Stomach (tissue), 9 donors: ENCODE measurements around the gene ETS1. TPM values are rescaled to one million over a fixed set of nuclear protein-coding genes. Genes with fewer than 3 reads are reported as not detected.
A peak's percentile ranks its signal among the peaks of the same experiment; 100 is the strongest.

ENCODE experiments used
- DNase-seq, 2 donors: peaks; one replicate each; pipeline versions ENCODE4 v3.0.0 to v3.0.0-alpha.2; 2013 to 2019
- H3K27ac ChIP-seq, 5 donors: fragments of 200-600 bp in 4 of 5; sonication (generic) in 4 of 5; one replicate each; pipeline ENCODE4 v1.5.1; 2013 to 2019; ENCODE audit warnings: mild to moderate bottlenecking in 1 of 5, moderate library complexity in 1 of 5
- H3K27me3 ChIP-seq, 3 donors: fragments of 200-600 bp; sonication (generic); one replicate each; pipeline ENCODE4 v1.5.1; 2017 to 2019; ENCODE audit warnings: mixed run types in 1 of 3
- H3K36me3 ChIP-seq, 4 donors: fragments of 200-600 bp; sonication (generic); 1 replicate in 3 of 4; 2 replicates in 1 of 4; pipeline ENCODE4 v1.5.1; 2016 to 2019
- H3K4me1 ChIP-seq, 4 donors: fragments of 200-600 bp; sonication (generic); one replicate each; pipeline ENCODE4 v1.5.1; 2016 to 2019
- H3K4me3 ChIP-seq, 4 donors: fragments of 200-600 bp; sonication (generic) in 3 of 4; one replicate each; pipeline ENCODE4 v1.5.1; 2016 to 2019; ENCODE audit warnings: mild to moderate bottlenecking in 1 of 4
- H3K9me3 ChIP-seq, 4 donors: fragments of 200-600 bp; sonication (generic); one replicate each; pipeline ENCODE4 v1.5.1; 2016 to 2019
- CTCF ChIP-seq, 7 experiments: fragments of 450-650 bp in 4 of 7; fragments of 200-600 bp in 3 of 7; sonication (generic) in 3 of 7; IDR thresholded peaks; one replicate each; pipeline ENCODE4 v1.5.1; 2016 to 2019; ENCODE audit warnings: antibody characterized with exemption in 7 of 7, control low read depth in 2 of 7, mild to moderate bottlenecking in 1 of 7
- EP300 ChIP-seq: sonication (generic); formaldehyde crosslinking; IDR thresholded peaks from one replicate; pipeline ENCODE4 v1.6.1; 2017; ENCODE audit warnings: antibody characterized with exemption
- POLR2A ChIP-seq, 4 donors: fragments of 450-650 bp; IDR thresholded peaks; one replicate each; pipeline ENCODE4 v1.6.1; 2016; ENCODE audit warnings: antibody characterized with exemption in 4 of 4, control low read depth in 2 of 4, mild to moderate bottlenecking in 1 of 4, moderate library complexity in 1 of 4
- POLR2AphosphoS5 ChIP-seq, 3 donors: sonication (generic); formaldehyde crosslinking; IDR thresholded peaks; one replicate each; pipeline ENCODE4 v1.6.1; 2016; ENCODE audit warnings: antibody characterized with exemption in 3 of 3
- WGBS, 5 donors: extraction: QIAGEN DNeasy Blood & Tissue Kit in 3 of 5; methylation state at CpG; one replicate each; pipeline versions ENCODE4 v1.1.5 to v1.1.7; 2013 to 2018; 5-methylcytosine and 5-hydroxymethylcytosine counted together
- intact Hi-C: fragments of 100-400 bp; cut with DNase I; formaldehyde crosslinking; loops from one replicate; pipeline ENCODE4 v1.15.1; 2023; ENCODE audit warnings: low total_unique reads
- polyA plus RNA-seq, 3 donors: library from polyadenylated mRNA; stranded (reverse); fragments of 200-250 nt; gene quantifications; one replicate each; pipeline ENCODE4 v1.2.3, GENCODE V29; 2013
- total RNA-seq, 5 donors: library from RNA; depleted of rRNA; stranded (reverse); fragments of >200 nt; gene quantifications; one replicate each; pipeline versions ENCODE4 v1.1.0 to v1.2.3, GENCODE V29; 2014 to 2016
- donor health status: healthy with polysubstance abuse.
- donor health status: Bipolar disorder and iron deficiency.
- donor health status: healthy.

The ETS1 gene
- total and polyA plus RNA-seq, 8 donors: 7.0 to 72.5 (median 22.5) TPM

- 44 to 58% (median 56%) methylated on average over 6 of the region's 6 CpGs for WGBS, 5 donors
These were observed 79.4 kb downstream of the ETS1 start for GRCh38 chr11:128507936-128508335.

GRCh38 chr11:128506999-128507611, 80.3 kb downstream of the ETS1 start:
- peaks cover 50 to 100% (median 92%) of the 10 kb centered on the region in 4 donors for H3K4me1 ChIP-seq
- intact Hi-C loops: no loop called here

More at GRCh38 chr11:128507936-128508335, 79.4 kb downstream of the ETS1 start:
- no peak for DNase-seq
- Histone ChIP-seq H3K9me3 (no peaks in the 10 kb centered on the region), H3K36me3 (peaks cover 0 to 19% (median 5%) of the 10 kb centered on the region in 4 donors), H3K27ac (peak overlapping the region in 4 of 5 donors; percentile 79 to 88 (median 85)), H3K4me3 (peak overlapping the region in 2 of 4 donors; percentile 11 to 20), H3K4me1 (peaks cover 48 to 100% (median 91%) of the 10 kb centered on the region in 4 donors), H3K27me3 (no peaks in the 10 kb centered on the region)
- TF ChIP-seq POLR2AphosphoS5 (IDR thresholded peaks at IDR 0.05): no peak
- TF ChIP-seq POLR2A (IDR thresholded peaks at IDR 0.05): no peak
- TF ChIP-seq CTCF (IDR thresholded peaks at IDR 0.05): no peak
- no peak for TF ChIP-seq EP300
- intact Hi-C loops: no loop called here

GRCh38 chr11:128506356-128506755, 81.0 kb downstream of the ETS1 start:
- intact Hi-C loops: no loop called here
- TF ChIP-seq CTCF (IDR thresholded peaks at IDR 0.05) (no peak), EP300 (no peak), POLR2AphosphoS5 (IDR thresholded peaks at IDR 0.05) (no peak), POLR2A (IDR thresholded peaks at IDR 0.05) (no peak)
- Histone ChIP-seq H3K27me3 (no peaks in the 10 kb centered on the region), H3K4me3 (peak overlapping the region in 1 of 4 donors; percentile 11), H3K27ac (peak overlapping the region; percentile 79 to 92 (median 86)), H3K9me3 (no peaks in the 10 kb centered on the region), H3K36me3 (peaks cover 0 to 11% (median 0%) of the 10 kb centered on the region in 4 donors), H3K4me1 (peaks cover 50 to 100% (median 94%) of the 10 kb centered on the region in 4 donors)
- no peak for DNase-seq
- 74 to 91% (median 89%) methylated on average over 15 of the region's 15 CpGs for WGBS, 5 donors

More at GRCh38 chr11:128506999-128507611, 80.3 kb downstream of the ETS1 start:
- peak overlapping the region; percentile 79 to 92 (median 86) for H3K27ac ChIP-seq
- no peaks in the 10 kb centered on the region for H3K27me3 ChIP-seq
- 9 to 15% (median 12%) methylated on average over 12 of the region's 12 CpGs for WGBS, 5 donors
- peak; percentile 81 to 92 for DNase-seq
- no peaks in the 10 kb centered on the region for H3K9me3 ChIP-seq
- peak overlapping the region; percentile 11 to 23 (median 20) for H3K4me3 ChIP-seq
- H3K36me3 ChIP-seq: peaks cover 0 to 11% (median 0%) of the 10 kb centered on the region in 4 donors
- no peak for TF ChIP-seq CTCF (IDR thresholded peaks at IDR 0.05)
- peak in 1 of 4 donors; percentile 32 for TF ChIP-seq POLR2A (IDR thresholded peaks at IDR 0.05)
- TF ChIP-seq POLR2AphosphoS5 (IDR thresholded peaks at IDR 0.05): peak; percentile 81 to 91 (median 82)

- Histone ChIP-seq H3K4me1 (peaks cover 51 to 100% (median 95%) of the 10 kb centered on the region in 4 donors), H3K27ac (peak overlapping the region; percentile 3 to 88 (median 84))
- intact Hi-C loops: no loop called here
These were observed 81.8 kb downstream of the ETS1 start for GRCh38 chr11:128505449-128506065.

More at GRCh38 chr11:128505449-128506065, 81.8 kb downstream of the ETS1 start:
- H3K9me3 ChIP-seq: no peaks in the 10 kb centered on the region
- no peak overlapping the region for H3K4me3 ChIP-seq
- TF ChIP-seq CTCF (IDR thresholded peaks at IDR 0.05) (no peak), EP300 (no peak), POLR2A (IDR thresholded peaks at IDR 0.05) (no peak), POLR2AphosphoS5 (IDR thresholded peaks at IDR 0.05) (no peak)
- H3K27me3 ChIP-seq: no peaks in the 10 kb centered on the region
- no peak for DNase-seq
- H3K36me3 ChIP-seq: peaks cover 0 to 11% (median 0%) of the 10 kb centered on the region in 4 donors
- WGBS, 5 donors: 82 to 95% (median 87%) methylated on average over 11 to 12 of the region's 12 CpGs
